SHP77 (cell line): ENCODE measurements around the gene FOXK1.
"Not testable (repeated sequence)": the region's sequence is repeated elsewhere in the genome, so short reads cannot be mapped to it uniquely, and the experiment has no call there.

Source experiments
- DNase-seq, 2 experiments: peaks; one replicate each; lab custom pipeline; 2025; lab: John Stamatoyannopoulos, UW

The FOXK1 gene

GRCh38 chr7:4800487-4800886 is 118.4 kb downstream of the FOXK1 start:
- DNase-seq = no peak

DNA sequence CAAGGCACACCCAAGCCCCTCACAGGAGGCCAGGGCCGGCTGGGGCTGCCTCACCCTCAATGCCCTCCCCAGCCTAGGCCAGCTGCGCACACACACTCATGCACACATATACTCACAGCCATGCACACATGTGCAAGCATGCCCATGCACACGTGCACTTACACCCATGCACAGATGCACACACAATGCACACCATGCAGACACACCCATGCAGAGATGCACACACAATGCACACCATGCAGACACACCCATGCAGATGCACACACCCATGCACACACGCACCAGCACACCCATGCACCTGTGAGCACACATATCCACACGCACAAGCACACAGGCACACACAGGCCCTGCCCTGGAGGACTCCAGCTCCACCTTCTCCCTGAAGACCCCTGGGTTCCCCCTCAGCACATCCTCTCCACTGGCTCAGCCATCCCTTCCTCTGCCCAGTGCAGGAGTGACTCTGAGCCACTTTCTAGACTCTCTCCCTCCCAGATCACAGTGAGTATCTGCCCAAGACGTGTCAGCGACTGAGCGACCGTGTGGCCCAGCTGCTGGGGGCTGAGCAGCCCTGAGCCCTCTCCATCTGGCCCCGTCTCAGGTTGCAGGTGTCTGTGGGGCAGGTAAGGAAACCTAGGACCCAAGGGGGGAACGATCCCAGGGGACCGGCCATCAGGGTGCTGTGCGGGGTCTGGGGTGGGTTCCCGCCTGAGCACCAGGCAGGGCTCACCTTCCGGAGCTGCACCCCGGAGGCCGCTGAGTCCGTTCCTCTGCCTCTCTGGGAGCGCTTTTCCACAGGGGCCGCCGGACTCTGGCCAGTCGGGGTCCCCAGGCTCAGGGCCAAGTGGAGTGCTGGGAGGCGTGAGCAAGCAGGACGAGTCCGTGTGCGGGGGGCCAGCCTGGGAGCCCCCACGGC is 119.1 kb downstream of the FOXK1 start:
- DNase-seq = no peak

DNA sequence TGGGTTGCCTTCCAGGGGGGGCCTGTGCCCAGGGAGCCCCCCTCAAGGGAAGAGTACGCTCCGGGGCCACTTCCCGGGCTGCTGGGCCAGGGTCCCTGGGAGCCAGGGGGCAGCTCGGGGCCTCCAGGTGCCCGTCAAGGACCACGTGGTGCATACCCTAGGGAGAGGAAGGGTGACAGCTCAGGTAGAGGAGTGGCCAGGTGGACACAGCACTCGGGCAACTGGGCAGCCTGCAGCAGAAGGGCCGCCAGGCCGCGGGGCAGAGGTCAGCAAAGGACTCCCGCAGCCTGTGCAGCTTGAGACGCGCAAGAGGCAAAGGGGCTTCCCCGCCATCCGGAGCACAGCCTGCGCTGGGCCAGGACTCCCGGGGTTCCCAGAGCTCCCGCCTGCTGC is 119.7 kb downstream of the FOXK1 start:
- no peak for DNase-seq

GRCh38 chr7:4802577-4802976 is 120.5 kb downstream of the FOXK1 start:
- not testable (repeated sequence) for DNase-seq

DNA sequence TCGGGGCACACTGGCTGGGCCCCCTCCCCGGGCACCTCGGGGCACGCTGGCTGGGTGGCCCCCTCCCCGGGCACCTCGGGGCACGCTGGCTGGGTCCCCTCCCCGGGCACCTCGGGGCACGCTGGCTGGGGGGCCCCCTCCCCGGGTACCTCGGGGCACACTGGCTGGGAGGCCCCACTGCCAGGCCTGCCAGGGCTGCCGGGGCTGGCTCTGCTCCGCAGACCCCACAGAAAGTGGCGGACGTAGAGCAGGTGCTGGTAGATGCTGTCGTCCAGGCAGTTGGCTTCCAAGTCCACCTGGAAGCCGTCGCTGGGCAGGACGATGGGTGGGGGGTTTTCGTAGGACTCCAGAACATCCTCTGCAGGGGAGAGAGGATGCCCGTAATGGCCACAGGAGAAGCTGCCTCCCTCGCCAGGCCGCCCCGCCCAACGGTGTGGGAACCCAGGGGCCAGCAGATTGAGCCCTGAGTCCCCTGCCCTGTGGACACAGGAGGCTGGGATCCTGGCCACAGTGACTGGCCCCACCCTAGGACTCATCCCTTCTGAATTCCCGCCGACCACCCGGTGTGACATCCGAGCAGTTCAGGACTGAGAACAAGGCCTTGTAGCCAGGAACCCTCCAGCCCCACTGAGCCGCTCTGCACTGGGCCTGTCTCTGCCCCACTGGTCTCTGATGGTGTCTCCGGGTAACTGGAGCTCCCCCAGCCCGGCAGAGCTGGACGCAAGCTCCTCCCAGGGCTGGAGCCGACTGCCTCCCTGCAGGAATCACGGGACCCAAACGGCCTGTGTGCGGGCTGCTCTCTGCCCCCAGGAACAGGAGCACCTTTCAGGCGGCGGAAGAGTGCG is 121.5 kb downstream of the FOXK1 start:
- no peak for DNase-seq

DNA sequence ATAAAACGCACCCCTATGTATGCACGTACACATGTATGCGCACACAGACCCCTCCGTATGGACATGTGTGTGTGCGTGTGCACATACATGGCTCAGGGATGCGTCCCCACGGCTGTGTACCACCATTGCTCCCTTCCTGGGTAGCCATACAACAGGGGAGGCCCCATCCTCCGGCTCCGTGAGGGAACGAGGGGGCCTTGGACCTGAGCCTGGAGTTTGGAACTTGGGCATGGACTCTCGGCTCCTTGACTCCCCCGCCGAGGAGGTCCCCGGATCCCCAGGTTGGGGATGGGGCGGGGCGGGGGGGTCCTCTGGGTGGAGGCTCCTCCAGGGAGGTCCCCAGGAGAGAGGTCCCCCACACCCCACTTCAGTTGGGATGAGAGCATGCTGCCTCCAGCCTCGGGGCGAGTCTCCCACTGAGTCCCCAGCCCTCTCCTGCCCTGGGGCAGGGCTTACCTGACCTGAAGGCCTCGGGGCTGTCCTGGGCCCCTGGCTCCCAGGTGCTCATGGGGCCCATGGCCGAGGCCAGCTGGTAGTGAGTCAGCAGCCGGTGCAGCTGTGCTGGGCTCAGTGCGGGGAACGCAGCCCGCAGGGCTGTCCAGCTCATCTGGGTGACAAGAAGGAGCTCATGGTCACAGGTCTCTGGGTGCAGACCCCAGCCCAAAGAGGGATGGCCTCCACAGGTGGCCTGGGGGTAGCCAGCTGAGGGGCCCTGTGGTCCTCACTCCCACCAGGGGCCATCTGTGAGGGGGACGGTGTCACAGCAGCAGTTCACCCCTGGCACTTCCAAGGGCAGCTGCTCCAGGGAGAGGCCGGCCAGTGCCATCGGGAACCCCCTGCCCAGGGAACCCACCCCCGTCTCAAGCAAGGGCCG is 123.3 kb downstream of the FOXK1 start:
- peak in 1 of 2 experiments; percentile 44 for DNase-seq

DNA sequence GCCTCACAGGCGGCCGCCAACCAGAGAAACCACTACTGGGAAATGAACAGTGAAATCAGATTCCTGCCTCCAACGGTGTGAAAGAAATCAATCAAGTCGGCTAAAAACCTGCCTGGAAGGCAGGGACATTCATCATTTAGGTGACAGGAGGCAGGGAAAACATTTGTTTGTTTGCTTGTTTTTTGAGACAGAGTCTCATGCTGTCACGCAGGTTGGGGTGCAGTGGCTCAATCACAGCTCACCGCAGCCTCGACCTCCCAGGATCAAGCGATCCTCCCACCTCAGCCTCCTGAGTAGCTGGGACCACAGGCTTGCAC is 123.8 kb downstream of the FOXK1 start:
- no peak for DNase-seq

DNA sequence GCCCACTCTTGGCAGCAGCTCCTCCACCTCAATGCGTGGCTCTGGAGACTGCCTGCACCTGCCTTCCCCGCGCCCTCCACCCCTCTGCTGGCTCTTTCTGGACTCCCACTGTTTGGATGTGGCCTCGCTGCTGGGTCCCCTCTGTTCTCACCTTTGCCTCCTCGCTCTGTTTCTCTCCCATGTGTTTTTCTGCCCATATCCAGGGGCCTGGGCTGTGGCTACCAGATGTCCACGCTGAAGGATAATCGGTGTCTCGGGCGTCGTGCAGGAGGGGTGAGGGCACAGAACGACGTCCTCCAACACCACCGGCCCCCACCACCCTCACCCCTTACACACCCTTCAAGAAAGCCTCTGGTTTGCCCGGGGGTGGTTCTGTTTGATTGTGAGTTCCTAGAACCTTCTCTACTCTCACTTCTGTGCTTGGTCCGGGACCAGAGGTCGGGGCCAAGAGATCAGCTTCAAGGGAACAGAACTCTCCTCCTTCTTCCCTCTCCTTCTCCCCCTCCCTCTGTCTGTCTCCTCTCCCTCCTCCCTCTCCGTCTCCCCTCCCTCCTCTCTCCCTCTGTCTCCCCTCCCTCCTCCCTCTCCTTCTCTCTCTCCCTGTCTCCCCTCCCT is 125.0 kb downstream of the FOXK1 start:
- DNase-seq = no peak

GRCh38 chr7:4807598-4808016 is 125.5 kb downstream of the FOXK1 start:
- no peak for DNase-seq

DNA sequence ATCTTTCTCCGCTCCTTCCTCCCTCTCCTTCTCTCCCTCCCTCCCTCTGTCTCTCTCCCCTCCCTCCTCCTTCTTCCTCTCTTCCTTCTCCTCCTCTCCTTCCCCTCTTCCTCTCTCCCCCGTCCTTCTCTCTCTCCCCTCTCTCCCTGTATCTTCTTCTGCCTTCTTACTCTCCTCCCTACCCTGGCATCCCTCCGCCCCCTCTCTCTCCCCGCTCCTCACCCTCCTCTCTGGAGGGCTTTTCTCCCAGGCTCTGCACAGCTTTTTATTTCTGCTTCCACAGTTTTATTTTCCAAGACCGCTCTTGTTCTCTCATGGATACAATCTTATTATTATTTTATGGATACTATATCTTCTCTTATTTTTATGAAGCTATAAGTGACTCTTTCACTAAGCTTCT is 125.9 kb downstream of the FOXK1 start:
- DNase-seq = no peak

DNA sequence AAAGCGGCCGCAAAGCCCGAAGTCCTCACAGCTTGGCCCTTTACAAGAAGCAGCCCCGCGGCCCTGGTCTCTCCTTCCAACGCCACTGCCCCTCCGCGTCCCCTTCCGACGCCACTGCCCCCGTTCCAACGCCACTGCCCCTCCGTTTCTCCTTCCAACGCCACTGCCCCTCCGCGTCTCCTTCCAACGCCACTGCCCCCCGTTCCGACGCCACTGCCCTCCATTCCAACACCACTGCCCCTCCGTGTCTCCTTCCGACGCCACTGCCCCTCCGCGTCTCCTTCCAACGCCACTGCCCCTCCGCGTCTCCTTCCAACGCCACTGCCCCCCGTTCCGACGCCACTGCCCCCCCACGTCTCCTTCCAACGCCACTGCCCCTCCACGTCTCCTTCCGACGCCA is 126.5 kb downstream of the FOXK1 start:
- no peak for DNase-seq

DNA sequence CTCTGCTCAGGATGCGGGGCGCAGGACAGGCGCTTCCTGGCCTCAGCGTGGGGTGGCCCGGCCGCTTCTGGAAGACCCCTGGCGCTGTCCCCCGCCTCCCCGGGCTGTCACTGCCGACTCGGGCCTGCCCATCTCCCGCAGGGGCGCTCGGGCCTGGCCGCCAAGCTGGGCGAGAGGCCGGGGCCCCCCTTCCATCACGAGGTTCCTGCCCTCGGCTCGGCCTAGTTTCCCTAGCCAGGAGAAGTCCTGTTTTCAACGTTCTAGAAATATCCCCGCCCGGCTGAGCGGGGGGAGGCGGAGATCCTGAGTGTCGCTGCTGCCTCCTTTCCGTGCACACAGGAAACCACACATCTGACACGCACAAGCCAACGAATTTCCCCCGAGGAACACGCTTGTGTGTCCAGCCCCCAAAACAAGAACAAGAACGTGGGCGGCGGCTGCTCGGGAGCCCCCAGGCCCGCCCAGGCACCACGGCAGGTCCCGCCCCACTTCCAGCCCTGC is 127.0 kb downstream of the FOXK1 start:
- no peak for DNase-seq

- DNase-seq = no peak
Observed at GRCh38 chr7:4809666-4810065, 127.6 kb downstream of the FOXK1 start.

DNA sequence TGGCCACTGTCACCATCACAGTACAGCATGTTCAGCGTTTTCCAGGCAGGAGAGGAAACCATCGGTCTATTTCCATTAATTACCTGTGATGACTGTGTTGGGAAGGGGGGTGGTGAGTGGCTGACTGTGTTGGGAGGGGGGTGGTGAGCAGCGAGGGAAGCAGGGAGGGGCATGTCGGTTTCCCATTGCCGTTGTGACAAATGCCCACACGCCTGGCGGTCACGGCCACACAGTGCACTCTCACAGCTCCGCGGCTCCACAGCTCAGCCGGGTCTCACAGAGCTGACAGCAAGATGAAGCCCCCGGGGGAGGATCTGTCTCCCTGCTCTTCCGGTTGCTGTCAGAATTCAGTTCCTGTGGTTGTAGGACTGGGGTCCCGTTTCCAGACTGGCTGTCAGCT is 132.3 kb downstream of the FOXK1 start:
- no peak for DNase-seq

GRCh38 chr7:4815121-4815520 is 133.0 kb downstream of the FOXK1 start:
- no peak for DNase-seq

GRCh38 chr7:4815609-4816418 is 133.7 kb downstream of the FOXK1 start:
- no peak for DNase-seq

DNA sequence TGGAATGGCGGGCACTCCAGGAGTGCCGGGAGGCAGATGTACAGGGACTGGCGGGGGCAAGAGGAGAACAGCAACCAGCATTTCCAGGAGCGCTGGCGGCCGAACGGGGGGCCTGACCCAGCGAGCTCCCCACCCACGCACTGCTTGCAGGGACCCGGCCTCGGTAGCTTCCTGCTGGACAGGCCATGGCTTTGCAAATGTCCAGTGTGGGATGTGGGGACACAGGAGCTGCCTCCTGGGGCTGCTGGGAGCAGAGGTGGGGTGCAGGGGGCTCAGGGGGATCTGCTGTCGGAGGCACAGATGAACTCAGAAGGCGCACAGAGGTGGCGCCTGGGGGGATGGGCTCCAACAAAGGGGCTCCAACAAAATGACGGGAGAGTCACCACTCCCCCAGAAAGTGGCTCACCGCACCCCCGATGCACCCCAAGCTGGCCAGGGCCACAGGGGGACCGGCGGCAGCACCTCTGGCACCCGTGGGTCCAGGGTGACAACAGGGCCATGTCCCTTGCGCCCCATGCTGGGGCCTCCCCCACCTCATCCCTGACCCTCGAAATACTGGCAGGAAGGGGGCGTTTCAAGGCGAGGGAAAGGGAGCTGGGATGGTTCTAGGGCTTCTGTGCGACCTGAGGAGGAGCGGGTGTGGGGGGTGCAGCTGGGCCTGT is 134.5 kb downstream of the FOXK1 start:
- DNase-seq = no peak

DNA sequence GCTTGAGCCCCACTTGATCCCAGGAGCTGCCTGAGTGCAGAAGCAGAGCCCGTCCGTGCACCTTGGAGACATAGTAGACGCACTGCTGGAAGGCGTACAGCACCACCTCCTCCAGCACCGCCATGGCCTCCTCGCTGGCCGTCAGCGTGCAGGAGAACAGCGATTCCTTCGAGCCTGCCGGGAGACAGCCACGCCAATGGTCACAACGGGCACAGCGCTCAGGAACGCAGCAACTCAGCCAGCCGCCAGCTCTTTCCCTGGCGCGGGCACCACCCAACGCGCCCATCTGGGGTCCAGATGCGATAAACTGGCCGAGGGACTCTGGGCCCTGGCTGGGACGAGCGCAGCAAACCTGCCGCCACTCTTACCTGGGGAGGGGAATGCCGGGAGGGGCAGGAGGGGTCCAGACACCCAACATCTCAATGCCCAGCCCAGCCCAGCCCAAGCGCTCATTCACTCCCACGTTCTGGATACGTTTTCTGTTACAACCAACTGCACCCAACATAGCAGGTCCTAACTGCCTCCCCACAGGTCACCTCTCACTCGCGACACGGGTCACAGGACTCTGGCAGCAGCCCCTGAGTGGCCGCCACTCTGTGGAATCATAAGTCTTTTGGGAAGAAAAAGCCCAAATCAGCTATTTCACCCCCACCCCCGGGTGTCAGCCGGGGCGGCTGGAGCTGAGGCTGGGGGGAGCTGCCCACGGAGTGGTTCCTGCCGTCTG is 135.2 kb downstream of the FOXK1 start:
- no peak for DNase-seq

DNA sequence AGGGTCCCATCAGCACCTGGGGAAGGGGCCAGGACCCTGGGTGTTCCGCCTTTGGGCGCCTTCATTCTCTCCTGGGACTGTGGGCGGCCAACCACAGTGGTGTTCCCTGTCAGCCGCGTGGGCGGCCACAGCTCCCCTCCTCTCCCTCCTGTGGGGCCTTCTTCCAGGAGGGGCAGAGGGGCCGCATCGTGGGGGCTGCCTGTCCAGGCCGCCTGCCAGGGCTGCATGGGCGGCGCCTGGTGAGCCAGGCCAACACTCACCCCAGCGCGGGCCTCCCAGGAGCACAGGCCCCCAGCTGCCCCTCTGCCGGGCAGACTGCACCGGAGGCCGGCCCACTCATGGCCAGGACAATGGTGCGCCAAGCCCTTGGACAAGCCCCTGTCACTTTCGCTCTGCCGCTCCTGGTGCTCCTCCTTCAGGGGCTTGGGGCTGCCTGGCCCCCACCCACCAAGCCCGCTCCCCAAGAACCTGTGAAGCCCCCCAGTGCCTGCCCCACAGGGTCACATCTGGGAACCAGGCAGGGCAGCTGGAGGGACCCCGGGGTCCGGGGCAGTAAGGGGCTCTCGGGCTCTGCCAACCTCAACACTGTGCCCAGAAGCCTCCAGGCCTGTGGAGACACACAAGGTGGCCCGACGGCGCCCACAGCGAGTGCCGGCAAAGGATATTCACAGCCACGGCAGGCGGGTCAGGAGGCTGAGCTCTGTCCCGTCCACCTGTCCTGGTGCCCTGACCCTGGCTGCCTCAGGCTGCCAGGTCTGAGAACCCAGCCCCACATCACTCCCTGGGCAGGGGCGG is 136.1 kb downstream of the FOXK1 start:
- DNase-seq = no peak
